GM23338 (cell line): ENCODE results near the gene CD58. TPM values are rescaled to one million over a fixed set of nuclear protein-coding genes. Genes with fewer than 3 reads are reported as not detected.

ENCODE experiments used
- ATAC-seq: fragments of 200-7000 bp; cut with Tn5 transposase; 3 replicates; pipeline ENCODE4 v1.9.1; 2020
- DNase-seq: peaks from one replicate; pipeline ENCODE4 v3.0.0-alpha.2; 2015; ENCODE audit warnings: low spot score
- H2AFZ ChIP-seq: fragments of 200-600 bp; sonication (generic); 2 replicates; pipeline ENCODE4 v1.8.0; 2016; ENCODE audit warnings: antibody characterized with exemption, mild to moderate bottlenecking, moderate library complexity
- H3F3A ChIP-seq: fragments of 200-600 bp; sonication (generic); replicated peaks from 2 replicates; pipeline ENCODE4 v1.8.0; 2017; ENCODE audit warnings: antibody characterized with exemption, mixed run types, low read depth
- H3K27ac ChIP-seq: fragments of 200-600 bp; sonication (generic); 2 replicates; pipeline ENCODE4 v1.6.1; 2016; ENCODE audit warnings: low read depth
- H3K27me3 ChIP-seq: fragments of 200-600 bp; sonication (generic); 2 replicates; pipeline ENCODE4 v1.8.0; 2016; ENCODE audit warnings: mild to moderate bottlenecking, mixed run types, moderate library complexity; ENCODE audit not compliant: insufficient read depth
- H3K36me3 ChIP-seq: fragments of 200-600 bp; sonication (generic); 2 replicates; pipeline ENCODE4 v1.8.0; 2016; ENCODE audit warnings: mild to moderate bottlenecking; ENCODE audit not compliant: insufficient read depth
- H3K4me1 ChIP-seq: fragments of 200-600 bp; sonication (generic); 2 replicates; pipeline ENCODE4 v1.8.0; 2016; ENCODE audit warnings: mild to moderate bottlenecking, moderate library complexity; ENCODE audit not compliant: insufficient read depth
- H3K4me2 ChIP-seq: fragments of 200-600 bp; sonication (generic); 2 replicates; pipeline ENCODE4 v1.7.1; 2017; ENCODE audit warnings: mixed run types
- H3K4me3 ChIP-seq: fragments of 200-600 bp; sonication (generic); 2 replicates; pipeline ENCODE4 v1.6.1; 2016; ENCODE audit warnings: mixed run types
- H3K79me2 ChIP-seq: fragments of 200-600 bp; sonication (generic); replicated peaks from 2 replicates; pipeline ENCODE4 v1.8.0; 2017; ENCODE audit warnings: mild to moderate bottlenecking; ENCODE audit not compliant: insufficient read depth
- H3K9me2 ChIP-seq: fragments of 200-600 bp; sonication (generic); 2 replicates; pipeline ENCODE4 v1.8.0; 2017; ENCODE audit not compliant: insufficient read depth
- H4K20me1 ChIP-seq: fragments of 200-600 bp; sonication (generic); replicated peaks from 2 replicates; pipeline ENCODE4 v1.8.0; 2017; ENCODE audit warnings: mild to moderate bottlenecking; ENCODE audit not compliant: insufficient read depth
- H3K27ac Mint-ChIP-seq: 2 replicates; pipeline ENCODE4 v1.8.0; 2020; ENCODE audit warnings: inconsistent platforms, mild to moderate bottlenecking, moderate library complexity, mixed read lengths
- H3K27me3 Mint-ChIP-seq: 3 replicates; pipeline ENCODE4 v1.8.0; 2022; ENCODE audit warnings: low read depth, mild to moderate bottlenecking, moderate library complexity, mixed read lengths, inconsistent platforms; ENCODE audit not compliant: insufficient read depth, poor library complexity
- H3K36me3 Mint-ChIP-seq: 3 replicates; pipeline ENCODE4 v1.8.0; 2021; ENCODE audit warnings: low read depth, mild to moderate bottlenecking, inconsistent platforms, moderate library complexity, mixed read lengths
- H3K4me1 Mint-ChIP-seq: 3 replicates; pipeline ENCODE4 v1.8.0; 2020; ENCODE audit warnings: mild to moderate bottlenecking, inconsistent platforms, mixed read lengths
- H3K4me3 Mint-ChIP-seq: 3 replicates; pipeline ENCODE4 v1.8.0; 2021; ENCODE audit warnings: moderate library complexity, mild to moderate bottlenecking, inconsistent platforms, mixed read lengths
- H3K9me3 Mint-ChIP-seq: 3 replicates; pipeline ENCODE4 v1.8.0; 2020; ENCODE audit warnings: moderate library complexity, mild to moderate bottlenecking, inconsistent platforms, mixed read lengths
- CREB1 ChIP-seq: fragments of 250-450 bp; sonication (Bioruptor Pico); IDR thresholded peaks from 2 replicates; pipeline ENCODE4 v1.5.0; 2020; ENCODE audit warnings: low read depth, mild to moderate bottlenecking, moderate library complexity
- CTCF ChIP-seq, 2 experiments: fragments of 200-600 bp in 1 of 2; sonication (generic) in 1 of 2; conservative IDR thresholded peaks; 2 replicates each; pipeline versions ENCODE4 v1.5.1 to v1.6.1; 2016 to 2017; ENCODE audit warnings: antibody characterized with exemption in 2 of 2, low read depth in 2 of 2, mild to moderate bottlenecking in 2 of 2, moderate library complexity in 1 of 2
- ETS1 ChIP-seq: IDR thresholded peaks from 2 replicates; pipeline ENCODE4 v1.6.1; 2016; ENCODE audit warnings: antibody characterized with exemption
- EZH2 ChIP-seq: fragments of 200-600 bp; sonication (generic); IDR thresholded peaks from one replicate; pipeline ENCODE4 v1.8.0; 2017; ENCODE audit warnings: antibody characterized with exemption, mild to moderate bottlenecking, low read depth; ENCODE audit not compliant: unreplicated experiment
- EZH2phosphoT487 ChIP-seq: fragments of 200-600 bp; sonication (generic); IDR thresholded peaks from one replicate; pipeline ENCODE4 v1.8.1; 2018; ENCODE audit warnings: antibody characterized with exemption; ENCODE audit not compliant: unreplicated experiment
- JUNB ChIP-seq: IDR thresholded peaks from one replicate; pipeline ENCODE4 v1.6.1; 2016; ENCODE audit warnings: antibody characterized with exemption; ENCODE audit not compliant: unreplicated experiment
- NANOG ChIP-seq: IDR thresholded peaks from 2 replicates; pipeline ENCODE4 v1.6.1; 2016; ENCODE audit warnings: antibody characterized with exemption, borderline replicate concordance
- POLR2AphosphoS5 ChIP-seq: IDR thresholded peaks from 2 replicates; pipeline ENCODE4 v1.6.1; 2016; ENCODE audit warnings: antibody characterized with exemption, low read depth
- REST ChIP-seq: IDR thresholded peaks from one replicate; pipeline ENCODE4 v1.6.1; 2018; ENCODE audit warnings: antibody characterized with exemption; ENCODE audit not compliant: unreplicated experiment
- ZNF114 ChIP-seq: fragments of 250-450 bp; sonication (Bioruptor Pico); IDR thresholded peaks from 2 replicates; pipeline ENCODE4 v1.5.0; 2020; ENCODE audit warnings: mild to moderate bottlenecking, moderate library complexity
- ZNF331 ChIP-seq: fragments of 250-450 bp; sonication (Bioruptor Pico); IDR thresholded peaks from 2 replicates; pipeline ENCODE4 v1.5.0; 2020; ENCODE audit warnings: low read depth, mild to moderate bottlenecking, moderate library complexity
- polyA plus RNA-seq: library from polyadenylated mRNA; unstranded; fragments of >200 nt; fragmentation: Nextera tagmentation; extraction: Ambion mirVana; gene quantifications from 2 replicates; pipeline ENCODE4 v1.2.1, GENCODE V29; 2016
- total RNA-seq: library from RNA; depleted of rRNA; stranded (reverse); fragments of >200 nt; shearing (Covaris generic); gene quantifications from 2 replicates; pipeline ENCODE4 v1.2.3, GENCODE V29; 2014

The CD58 gene
- total and polyA plus RNA-seq, 2 experiments from 2014 or later: 9.2 to 12.5 TPM

GRCh38 chr1:116477429-116477828, 93.4 kb downstream of the CD58 start:
- no peaks in the 10 kb centered on the region for H3K9me3 Mint-ChIP-seq
- no peak for TF ChIP-seq NANOG
- no peak for TF ChIP-seq CTCF (conservative IDR thresholded peaks at IDR 0.05; ENCODE audit: low read depth in 2 of 2)
- TF ChIP-seq EZH2: no peak
- no peak for TF ChIP-seq JUNB
- no peak for TF ChIP-seq ZNF114 (CRISPR knock-in tag)
- TF ChIP-seq ZNF331 (CRISPR knock-in tag): no peak
- no peak for TF ChIP-seq REST
- TF ChIP-seq EZH2phosphoT487: no peak
- no peak for TF ChIP-seq ETS1
- no peak overlapping the region for H3K4me3 Mint-ChIP-seq
- Histone ChIP-seq H4K20me1 (no peaks in the 10 kb centered on the region), H3K9me2 (peaks cover 9% of the 10 kb centered on the region), H3K4me2 (no peak overlapping the region), H3K36me3 (no peaks in the 10 kb centered on the region), H2AFZ (no peak overlapping the region), H3K4me1 (peaks cover 16% of the 10 kb centered on the region), H3K27ac (no peak overlapping the region), H3K4me3 (no peak overlapping the region), H3K79me2 (no peaks in the 10 kb centered on the region), H3F3A (no peaks in the 10 kb centered on the region), H3K27me3 (no peaks in the 10 kb centered on the region)
- H3K36me3 Mint-ChIP-seq: no peaks in the 10 kb centered on the region
- H3K27me3 Mint-ChIP-seq: peaks cover 2% of the 10 kb centered on the region
- H3K27ac Mint-ChIP-seq: no peak overlapping the region
- no peak for ATAC-seq
- DNase-seq: no peak
- H3K4me1 Mint-ChIP-seq: peaks cover 16% of the 10 kb centered on the region

- Mint-ChIP-seq H3K4me1 (peaks cover 27% of the 10 kb centered on the region), H3K9me3 (no peaks in the 10 kb centered on the region; the same call in 1 of the 3 replicates), H3K36me3 (no peaks in the 10 kb centered on the region), H3K27me3 (peaks cover 6% of the 10 kb centered on the region), H3K4me3 (no peak overlapping the region), H3K27ac (no peak overlapping the region)
- no peaks in the 10 kb centered on the region for H3F3A ChIP-seq
- no peaks in the 10 kb centered on the region for H3K27me3 ChIP-seq
- H3K4me1 ChIP-seq: peaks cover 16% of the 10 kb centered on the region
- H3K9me2 ChIP-seq: peaks cover 9% of the 10 kb centered on the region
- DNase-seq: no peak
- H3K4me3 ChIP-seq: no peak overlapping the region
- no peak overlapping the region for H2AFZ ChIP-seq
- H3K36me3 ChIP-seq: no peaks in the 10 kb centered on the region
- no peak for TF ChIP-seq CREB1 (CRISPR knock-in tag)
- TF ChIP-seq POLR2AphosphoS5: no peak
- TF ChIP-seq ZNF331 (CRISPR knock-in tag): no peak
- no peak for TF ChIP-seq EZH2
- TF ChIP-seq ZNF114 (CRISPR knock-in tag): no peak
- no peak for TF ChIP-seq NANOG
- no peak for TF ChIP-seq JUNB
- no peak for TF ChIP-seq ETS1
- no peak for TF ChIP-seq REST
- H3K79me2 ChIP-seq: no peaks in the 10 kb centered on the region
- H3K4me2 ChIP-seq: no peak overlapping the region
- no peaks in the 10 kb centered on the region for H4K20me1 ChIP-seq
- no peak for ATAC-seq
- H3K27ac ChIP-seq: no peak overlapping the region
Measured at GRCh38 chr1:116476321-116476720, 94.5 kb downstream of the CD58 start.
